ENCODE data around the gene TBX3.

TBX3 gene

GRCh38 chr12:114648711-114649110 is 35.3 kb downstream of the TBX3 start:
- no peaks in the 10 kb centered on the region for H3K9me3 ChIP-seq (ENCODE audit: low read length)
- H3K36me3 ChIP-seq (ENCODE audit: insufficient read depth, low read length) = no peaks in the 10 kb centered on the region
- H3K4me2 ChIP-seq (ENCODE audit: low read length) = no peak overlapping the region

GRCh38 chr12:114638790-114639435 is 45.1 kb downstream of the TBX3 start:
- Histone ChIP-seq H2AFZ (ENCODE audit: low read length) (no peak overlapping the region), H3K9ac (ENCODE audit: low read length) (no peak overlapping the region), H3K4me2 (ENCODE audit: low read length) (no peak overlapping the region), H3K27ac (ENCODE audit: low read depth, low read length, poor library complexity, severe bottlenecking) (no peak overlapping the region), H3K27me3 (ENCODE audit: insufficient read depth, low read length) (no peaks in the 10 kb centered on the region), H3K9me3 (ENCODE audit: low read length) (no peaks in the 10 kb centered on the region), H3K79me2 (ENCODE audit: insufficient read depth, low read length) (no peaks in the 10 kb centered on the region), H3K4me3 (ENCODE audit: low read depth, low read length, poor library complexity, severe bottlenecking) (no peak overlapping the region), H3K9me2 (ENCODE audit: low read depth, low read length) (no peaks in the 10 kb centered on the region), H4K20me1 (ENCODE audit: insufficient read depth, low read length) (no peaks in the 10 kb centered on the region), H3F3A (ENCODE audit: insufficient read depth, low read length) (no peaks in the 10 kb centered on the region), H3K4me1 (ENCODE audit: insufficient read depth, low read length, severe bottlenecking) (no peaks in the 10 kb centered on the region), H3K36me3 (ENCODE audit: insufficient read depth, low read length) (no peaks in the 10 kb centered on the region)
- TF ChIP-seq, protein P1, sequence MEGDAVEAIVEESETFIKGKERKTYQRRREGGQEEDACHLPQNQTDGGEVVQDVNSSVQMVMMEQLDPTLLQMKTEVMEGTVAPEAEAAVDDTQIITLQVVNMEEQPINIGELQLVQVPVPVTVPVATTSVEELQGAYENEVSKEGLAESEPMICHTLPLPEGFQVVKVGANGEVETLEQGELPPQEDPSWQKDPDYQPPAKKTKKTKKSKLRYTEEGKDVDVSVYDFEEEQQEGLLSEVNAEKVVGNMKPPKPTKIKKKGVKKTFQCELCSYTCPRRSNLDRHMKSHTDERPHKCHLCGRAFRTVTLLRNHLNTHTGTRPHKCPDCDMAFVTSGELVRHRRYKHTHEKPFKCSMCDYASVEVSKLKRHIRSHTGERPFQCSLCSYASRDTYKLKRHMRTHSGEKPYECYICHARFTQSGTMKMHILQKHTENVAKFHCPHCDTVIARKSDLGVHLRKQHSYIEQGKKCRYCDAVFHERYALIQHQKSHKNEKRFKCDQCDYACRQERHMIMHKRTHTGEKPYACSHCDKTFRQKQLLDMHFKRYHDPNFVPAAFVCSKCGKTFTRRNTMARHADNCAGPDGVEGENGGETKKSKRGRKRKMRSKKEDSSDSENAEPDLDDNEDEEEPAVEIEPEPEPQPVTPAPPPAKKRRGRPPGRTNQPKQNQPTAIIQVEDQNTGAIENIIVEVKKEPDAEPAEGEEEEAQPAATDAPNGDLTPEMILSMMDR (IDR thresholded peaks at IDR 0.05; ENCODE audit: low read length) = no peak
- TF ChIP-seq EZH2 (IDR thresholded peaks at IDR 0.05; ENCODE audit: borderline replicate concordance, low read length) = no peak

More at GRCh38 chr12:114648711-114649110, 35.3 kb downstream of the TBX3 start:
- Histone ChIP-seq H3K27ac (ENCODE audit: low read depth, low read length, poor library complexity, severe bottlenecking) (no peak overlapping the region), H3K4me1 (ENCODE audit: insufficient read depth, low read length, severe bottlenecking) (no peaks in the 10 kb centered on the region), H3F3A (ENCODE audit: insufficient read depth, low read length) (no peaks in the 10 kb centered on the region), H4K20me1 (ENCODE audit: insufficient read depth, low read length) (no peaks in the 10 kb centered on the region), H3K4me3 (ENCODE audit: low read depth, low read length, poor library complexity, severe bottlenecking) (no peak overlapping the region), H3K79me2 (ENCODE audit: insufficient read depth, low read length) (no peaks in the 10 kb centered on the region), H3K9ac (ENCODE audit: low read length) (no peak overlapping the region), H2AFZ (ENCODE audit: low read length) (no peak overlapping the region), H3K9me2 (ENCODE audit: low read depth, low read length) (no peaks in the 10 kb centered on the region), H3K27me3 (ENCODE audit: insufficient read depth, low read length) (no peaks in the 10 kb centered on the region; the same call in 1 of the 2 replicates)
- no peak for TF ChIP-seq EZH2 (IDR thresholded peaks at IDR 0.05; ENCODE audit: borderline replicate concordance, low read length)
- TF ChIP-seq, protein P1 (IDR thresholded peaks at IDR 0.05; ENCODE audit: low read length) = no peak

GRCh38 chr12:114636723-114637480 is 47.1 kb downstream of the TBX3 start:
- Histone ChIP-seq H3K9me2 (ENCODE audit: low read depth, low read length) (no peaks in the 10 kb centered on the region), H3K4me2 (ENCODE audit: low read length) (no peak overlapping the region), H3K27ac (ENCODE audit: low read depth, low read length, poor library complexity, severe bottlenecking) (no peak overlapping the region), H3K4me1 (ENCODE audit: insufficient read depth, low read length, severe bottlenecking) (no peaks in the 10 kb centered on the region), H3K79me2 (ENCODE audit: insufficient read depth, low read length) (no peaks in the 10 kb centered on the region), H3F3A (ENCODE audit: insufficient read depth, low read length) (no peaks in the 10 kb centered on the region), H4K20me1 (ENCODE audit: insufficient read depth, low read length) (no peaks in the 10 kb centered on the region), H3K9ac (ENCODE audit: low read length) (no peak overlapping the region), H2AFZ (ENCODE audit: low read length) (no peak overlapping the region), H3K9me3 (ENCODE audit: low read length) (no peaks in the 10 kb centered on the region), H3K36me3 (ENCODE audit: insufficient read depth, low read length) (no peaks in the 10 kb centered on the region), H3K27me3 (ENCODE audit: insufficient read depth, low read length) (no peaks in the 10 kb centered on the region), H3K4me3 (ENCODE audit: low read depth, low read length, poor library complexity, severe bottlenecking) (no peak overlapping the region)
- TF ChIP-seq, protein P1 (IDR thresholded peaks at IDR 0.05; ENCODE audit: low read length) = peak; percentile 15; the same call in 1 of the 2 replicates
- TF ChIP-seq EZH2 (IDR thresholded peaks at IDR 0.05; ENCODE audit: borderline replicate concordance, low read length) = no peak
